Stromal cell of bone marrow (primary cell): Measurements from ENCODE around the gene E2F8.

Source experiments
- DNase-seq: peaks from one replicate; pipeline ENCODE4 v3.0.0-alpha.2; 2012; ENCODE audit warnings: low read depth

Gene E2F8

DNA sequence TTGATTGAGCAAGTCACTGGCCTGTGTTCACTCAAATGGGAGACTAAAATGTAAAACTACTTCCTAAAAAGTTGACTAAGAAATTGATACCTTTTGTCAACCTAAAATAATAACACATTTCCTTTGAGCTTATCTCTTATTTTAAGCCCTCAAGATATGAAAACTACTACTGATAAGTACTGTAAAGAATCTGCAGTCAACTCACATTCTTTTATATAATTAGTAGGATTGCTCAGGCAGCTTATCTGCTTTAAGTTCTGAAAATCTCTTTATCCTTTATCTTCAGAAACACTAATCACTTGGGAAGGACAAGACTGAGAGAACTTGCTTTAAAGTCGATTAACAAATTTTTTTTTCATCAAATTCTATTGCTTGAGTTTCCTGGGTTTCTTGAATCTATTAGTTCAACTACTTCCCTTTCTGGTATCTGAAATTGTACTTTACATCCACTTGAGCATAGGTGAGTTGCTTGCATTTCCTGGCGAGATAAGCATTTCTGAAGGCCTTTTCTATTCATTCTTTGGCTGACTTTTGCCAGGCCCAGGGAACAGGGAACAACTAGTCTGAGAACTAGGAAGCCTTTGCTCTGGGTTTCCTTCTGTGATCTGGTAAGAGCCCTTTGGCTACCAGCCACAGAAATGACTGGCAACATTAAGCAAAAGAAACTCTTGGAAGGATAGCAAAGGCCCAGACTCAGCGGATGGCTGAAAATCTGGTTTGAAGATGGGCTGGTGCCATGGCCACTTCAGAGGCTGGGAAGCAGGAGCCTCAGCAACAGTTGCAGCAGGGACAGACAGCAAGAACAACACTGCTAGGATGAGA lies 19.6 kb downstream of the E2F8 start:
- no peak for DNase-seq

DNA sequence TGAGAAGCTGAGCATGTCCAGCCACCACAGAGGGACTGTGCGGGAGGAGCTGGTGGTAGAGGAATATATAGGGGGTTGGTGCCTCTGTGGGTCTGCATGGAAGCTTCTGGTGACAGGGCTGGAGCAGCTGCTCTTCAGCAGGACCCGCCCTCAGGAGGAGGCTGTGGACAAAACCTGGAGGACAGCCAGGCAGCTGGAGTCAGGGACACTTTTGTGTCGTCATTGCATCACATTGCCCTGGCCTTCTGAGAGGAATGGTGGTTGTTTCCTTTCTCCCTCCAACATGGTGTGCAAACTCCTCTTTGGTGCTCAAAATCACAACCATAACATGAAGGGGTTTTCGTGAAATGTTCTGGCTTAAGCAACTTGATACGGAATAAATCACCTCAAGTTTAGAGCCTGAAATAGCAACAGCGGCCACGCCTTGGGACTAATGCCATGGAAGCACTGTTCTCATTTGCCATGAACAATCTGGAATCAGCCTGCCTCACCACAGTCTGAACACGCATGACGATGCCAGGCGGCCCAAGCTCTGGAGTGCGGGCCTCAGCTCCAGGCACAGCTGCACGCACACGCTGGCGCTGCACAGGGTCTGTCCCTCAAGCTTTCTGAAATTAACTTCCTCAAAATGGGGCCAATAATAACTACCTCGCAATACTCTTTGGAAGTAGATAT lies 21.8 kb downstream of the E2F8 start:
- no peak for DNase-seq

DNA sequence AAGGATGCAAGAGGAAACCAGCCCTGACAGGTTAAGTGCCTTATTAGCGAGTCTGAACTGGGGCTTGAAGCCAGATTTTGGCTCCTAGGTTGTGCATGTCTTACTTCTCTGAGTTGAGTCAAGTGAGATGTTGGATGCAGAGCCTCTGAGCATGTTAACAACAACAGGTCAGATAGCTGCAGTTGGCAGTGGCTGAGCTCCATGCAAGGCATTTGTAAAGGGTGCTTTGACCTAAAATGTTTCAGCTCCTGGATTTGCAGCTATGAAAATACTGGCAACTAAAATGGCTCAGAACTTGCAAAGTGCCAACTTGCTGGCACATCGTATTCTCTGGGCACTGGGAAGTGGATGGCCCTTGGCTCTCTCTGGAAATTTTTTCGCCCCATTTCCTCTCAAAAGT lies 22.5 kb downstream of the E2F8 start:
- DNase-seq = no peak

DNA sequence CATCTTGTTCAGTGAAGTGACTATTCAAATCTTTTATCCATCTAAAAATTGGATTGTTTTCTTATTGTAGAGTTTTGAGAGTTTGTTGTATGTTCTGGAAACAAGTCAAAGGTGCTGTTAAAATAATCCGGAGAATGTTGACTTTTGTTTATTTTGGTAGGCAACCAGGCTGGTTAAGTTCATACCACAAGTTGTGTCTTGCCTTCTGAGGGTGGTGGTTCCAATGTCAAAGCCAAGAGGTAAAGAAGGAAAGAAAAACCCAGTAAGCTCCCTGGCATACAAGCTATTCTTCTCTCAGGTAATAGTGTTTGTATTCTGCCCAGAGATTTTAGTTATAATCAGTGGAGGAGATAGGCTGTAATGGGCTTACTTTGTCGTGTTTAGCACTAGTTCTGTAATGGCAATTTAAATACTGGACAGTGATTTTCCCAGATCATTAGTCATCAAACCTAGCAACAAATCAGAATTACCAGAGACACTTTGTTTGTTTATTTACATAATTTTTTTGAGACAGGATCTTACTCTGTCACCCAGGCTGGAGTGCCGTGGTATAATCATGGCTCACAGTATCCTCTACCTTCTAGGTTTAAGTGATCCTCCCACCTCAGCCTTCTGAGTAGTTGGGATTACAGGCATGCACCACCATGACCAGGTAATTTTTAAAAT lies 23.9 kb downstream of the E2F8 start:
- no peak for DNase-seq

- DNase-seq = no peak
Observed at GRCh38 chr11:19216021-19216420, 24.7 kb downstream of the E2F8 start.

GRCh38 chr11:19209617-19210370 lies 31.0 kb downstream of the E2F8 start:
- no peak for DNase-seq

- no peak for DNase-seq
Observed at GRCh38 chr11:19208959-19209546, 31.7 kb downstream of the E2F8 start.

DNA sequence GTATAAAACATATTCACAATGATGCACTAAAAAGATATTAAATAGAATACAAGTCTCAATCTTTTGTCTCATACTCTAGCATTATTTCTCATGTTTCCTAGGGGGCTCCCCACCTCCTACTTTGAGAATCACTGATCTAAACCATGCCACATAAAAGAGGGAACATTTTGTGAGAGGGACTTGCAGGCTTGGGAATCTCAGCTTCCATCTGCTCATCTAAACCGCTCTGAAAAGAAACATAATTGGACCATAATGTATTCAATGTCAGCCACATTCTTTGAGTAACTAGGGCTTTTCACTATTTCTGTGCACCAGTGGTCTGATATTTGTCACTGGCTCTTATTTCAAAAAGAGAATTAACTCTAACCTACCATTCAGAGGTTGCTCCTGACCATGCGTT lies 32.6 kb downstream of the E2F8 start:
- DNase-seq = no peak

DNA sequence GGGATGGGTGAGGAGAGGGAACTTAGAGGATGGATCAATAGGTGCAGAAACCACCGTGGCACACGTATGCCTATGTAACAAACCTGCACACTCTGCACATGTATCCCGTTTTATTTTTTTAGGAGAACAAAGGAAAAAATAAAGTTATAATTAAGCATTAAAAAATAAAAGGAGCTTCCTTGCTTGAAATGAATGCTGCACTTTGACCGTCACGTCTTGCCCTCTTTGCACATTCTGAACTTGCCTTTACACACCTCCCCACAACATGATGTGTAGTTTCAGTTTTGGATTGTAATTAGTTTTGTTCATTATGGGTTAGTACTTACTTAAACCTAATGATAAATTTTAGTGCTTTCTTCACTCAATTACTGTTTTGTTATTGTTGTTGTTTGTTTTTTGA lies 35.9 kb downstream of the E2F8 start:
- no peak for DNase-seq

GRCh38 chr11:19201737-19202605 lies 38.8 kb downstream of the E2F8 start, which contains the start of gene CSRP3:
Gene CSRP3 (minus strand): TSS chr11:19201983. CDS start chr11:19192448, 9,535 bp downstream.
- no peak for DNase-seq

GRCh38 chr11:19200410-19201201 lies 40.1 kb downstream of the E2F8 start:
- peak; percentile 66 for DNase-seq

- no peak for DNase-seq
Observed at GRCh38 chr11:19199771-19200170, 41.0 kb downstream of the E2F8 start.

GRCh38 chr11:19199048-19199447 lies 41.7 kb downstream of the E2F8 start:
- DNase-seq = no peak

- DNase-seq = no peak
Observed at GRCh38 chr11:19196432-19196831, 44.3 kb downstream of the E2F8 start.

- DNase-seq = no peak
Observed at GRCh38 chr11:19194620-19195308, 46.0 kb downstream of the E2F8 start.

DNA sequence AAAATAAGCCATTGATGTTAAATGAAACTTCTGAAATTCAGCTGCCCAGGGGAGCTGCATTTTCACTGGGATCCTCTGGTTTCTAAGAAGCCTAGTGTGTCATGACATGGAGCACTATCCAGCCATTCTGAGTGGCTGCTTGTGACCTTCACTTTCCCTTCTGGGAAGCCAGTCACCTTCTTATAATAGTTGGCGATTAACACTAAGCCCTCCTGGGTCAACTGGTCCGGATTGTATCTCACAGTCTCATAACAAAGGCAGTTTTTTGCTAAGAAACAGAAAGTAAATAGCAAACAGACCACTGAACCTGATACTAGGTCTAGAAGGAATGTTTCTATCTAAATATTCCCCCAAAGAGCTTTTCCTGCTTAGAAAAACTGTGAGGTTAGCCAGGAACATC lies 46.8 kb downstream of the E2F8 start:
- DNase-seq = no peak

DNA sequence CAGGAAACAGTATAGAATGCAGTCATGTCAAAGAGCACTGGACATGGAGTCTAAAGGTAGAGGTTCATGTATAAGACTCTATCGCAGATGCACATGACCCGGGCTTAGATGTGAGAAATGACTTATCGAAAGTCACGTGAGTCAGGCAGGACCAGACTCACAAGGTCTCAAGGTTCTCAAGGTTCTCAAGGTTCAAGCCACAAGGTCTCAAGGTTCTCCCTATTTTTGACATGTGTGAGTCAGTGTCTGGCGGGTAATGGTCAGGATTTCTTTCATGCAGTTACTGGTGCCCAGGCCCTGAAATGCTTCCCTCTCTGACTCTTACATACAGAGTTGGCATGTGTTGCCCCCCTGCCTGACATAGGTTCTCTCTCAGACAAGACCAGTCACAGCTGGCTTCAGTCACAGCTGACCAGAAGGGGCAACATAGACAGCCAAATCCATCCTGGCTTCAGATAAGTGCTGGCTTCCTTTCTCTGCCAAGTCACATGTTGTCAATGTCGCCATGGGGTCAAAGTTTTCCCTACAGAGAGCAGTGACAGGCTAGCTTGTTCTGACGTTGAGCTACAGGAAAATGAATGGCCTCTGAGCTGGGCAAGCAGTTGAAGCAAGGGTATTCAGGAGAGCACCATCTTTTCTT lies 49.1 kb downstream of the E2F8 start:
- no peak for DNase-seq

DNA sequence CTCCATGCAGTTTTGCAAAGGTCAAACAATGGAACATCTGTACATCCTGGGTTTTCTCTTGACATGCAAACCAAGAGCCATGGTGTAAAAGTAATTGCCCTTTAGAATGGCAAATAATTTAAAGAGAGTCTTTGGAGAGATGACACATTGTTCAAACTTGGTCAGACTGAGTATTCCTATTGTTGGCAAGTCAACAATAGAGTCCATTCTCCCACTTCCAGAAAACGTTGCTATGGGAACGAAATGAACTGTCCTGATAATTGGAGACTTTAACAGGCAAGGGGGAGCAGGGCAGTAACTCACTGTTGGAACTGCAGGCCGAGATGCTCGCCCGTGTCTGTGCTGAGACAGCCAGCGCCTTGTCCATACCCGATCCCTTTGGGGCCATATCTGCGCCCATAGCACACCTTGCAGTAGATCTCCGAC lies 52.9 kb downstream of the E2F8 start:
- no peak for DNase-seq
